HG02884 (cell line): ENCODE measurements around the gene ACTA2.
A peak's percentile ranks its signal among the peaks of the same experiment; 100 is the strongest.

Source experiments
- ATAC-seq: cut with Tn5 transposase; IDR thresholded peaks from one replicate; pipeline ENCODE4 v1.9.1; 2021; ENCODE audit warnings: mild to moderate bottlenecking, moderate library complexity; ENCODE audit not compliant: unreplicated experiment

ACTA2 gene

GRCh38 chr10:88952647-88953111 is at the start of gene ACTA2:
Gene ACTA2 (minus strand): TSS chr10:88952773. CDS start chr10:88948930, 3,843 bp downstream.
- ATAC-seq = no peak

- ATAC-seq = no peak
Measured at GRCh38 chr10:89001729-89002072, 49.1 kb upstream of the ACTA2 start.

- ATAC-seq = no peak
Measured at GRCh38 chr10:89001024-89001728, 48.6 kb upstream of the ACTA2 start.

- ATAC-seq = no peak
Measured at GRCh38 chr10:88999625-89000024, 47.1 kb upstream of the ACTA2 start.

GRCh38 chr10:88996927-88997326 is 44.4 kb upstream of the ACTA2 start:
- peak; percentile 48 for ATAC-seq

- ATAC-seq = no peak
Measured at GRCh38 chr10:88995156-88995876, 42.7 kb upstream of the ACTA2 start.

GRCh38 chr10:88994019-88994418 is 41.4 kb upstream of the ACTA2 start:
- ATAC-seq = no peak

GRCh38 chr10:88992921-88993524 is 40.5 kb upstream of the ACTA2 start:
- no peak for ATAC-seq

GRCh38 chr10:88991899-88992320 is 39.3 kb upstream of the ACTA2 start:
- no peak for ATAC-seq

GRCh38 chr10:88991161-88991898 is 38.8 kb upstream of the ACTA2 start:
- ATAC-seq = peak; percentile 39

GRCh38 chr10:88990384-88991160 is 38.0 kb upstream of the ACTA2 start, which contains the start of gene FAS:
Gene FAS (plus strand): TSS chr10:88990798. CDS start chr10:88990877, 79 bp downstream.
- ATAC-seq = peak; percentile 60

GRCh38 chr10:88989824-88990383 is 37.3 kb upstream of the ACTA2 start:
- no peak for ATAC-seq

GRCh38 chr10:88989423-88989822 is 36.9 kb upstream of the ACTA2 start:
- ATAC-seq = no peak

GRCh38 chr10:88987840-88988239 is 35.3 kb upstream of the ACTA2 start:
- no peak for ATAC-seq

- ATAC-seq = no peak
Measured at GRCh38 chr10:88987243-88987725, 34.7 kb upstream of the ACTA2 start.

GRCh38 chr10:88986549-88987242 is 34.1 kb upstream of the ACTA2 start:
- no peak for ATAC-seq

GRCh38 chr10:88984525-88984924 is 32.0 kb upstream of the ACTA2 start:
- no peak for ATAC-seq

GRCh38 chr10:88983939-88984338 is 31.4 kb upstream of the ACTA2 start:
- no peak for ATAC-seq

GRCh38 chr10:88983206-88983605 is 30.6 kb upstream of the ACTA2 start:
- no peak for ATAC-seq
